ENCODE data around the gene ZNF385A. TPM values are rescaled to one million over a fixed set of nuclear protein-coding genes. Genes with fewer than 3 reads are reported as not detected.

The ZNF385A gene
- total RNA-seq, 1 experiment from 2014 or later, result 17.5 TPM

DNA sequence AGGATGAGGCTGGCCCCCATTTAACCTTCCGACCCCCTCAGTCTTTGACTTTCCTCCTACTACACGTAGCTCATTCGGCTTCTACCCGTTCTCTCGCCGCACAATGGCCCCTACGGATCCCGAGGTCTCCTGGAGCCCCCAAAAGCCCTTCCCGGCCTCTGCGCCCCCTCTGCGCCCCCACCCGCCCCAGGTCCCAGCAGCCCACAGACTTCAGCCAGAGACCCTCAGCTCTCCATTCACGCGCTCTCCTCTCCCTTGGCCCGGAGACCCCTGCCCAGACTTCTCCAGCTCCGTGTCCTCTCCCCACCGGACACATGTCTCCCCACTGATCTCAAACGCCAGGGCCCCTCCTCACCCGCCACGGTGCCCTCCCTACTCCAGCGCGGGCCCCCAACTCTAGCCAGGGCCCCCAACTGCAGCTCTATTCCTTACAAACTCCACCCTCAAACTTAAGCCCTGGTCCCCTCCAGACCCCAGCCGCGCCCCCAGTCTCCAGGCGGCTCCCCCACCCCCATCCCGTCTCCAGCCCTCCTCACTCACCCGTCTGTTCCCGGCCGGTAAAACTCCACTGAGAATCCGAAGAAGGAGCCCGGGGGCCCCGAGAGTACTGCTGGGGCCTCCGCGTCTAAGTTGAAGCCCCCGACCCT is 34.0 kb upstream of the ZNF385A start:
- ChIA-PET POLR2A (ENCODE audit: low non-redundant PET) (no interaction called here), CTCF (interaction anchor here (0.6 to 2.4 kb wide), 6 partner anchors 14 to 1934 kb away, joined by 3 to 9 read pairs (median 5); no protein-coding TSS in a partner anchor)
- Histone ChIP-seq H3K27me3 (replicated peaks; ENCODE audit: insufficient read depth, low read depth, low read length, poor library complexity) (no peaks in the 10 kb centered on the region), H3K27ac (ENCODE audit: low read depth, low read length, poor library complexity, severe bottlenecking) (peak overlapping the region; percentile 90), H3K4me3 (ENCODE audit: low read depth, low read length, poor library complexity, severe bottlenecking) (peak overlapping the region; percentile 94), H3K36me3 (ENCODE audit: insufficient read depth, low read length, poor library complexity, severe bottlenecking) (no peaks in the 10 kb centered on the region), H3K9me3 (ENCODE audit: low read depth, low read length, poor library complexity, severe bottlenecking) (no peaks in the 10 kb centered on the region), H3K4me1 (ENCODE audit: insufficient read depth, low read length, poor library complexity, severe bottlenecking) (peaks cover 51% of the 10 kb centered on the region)
- no TSS peak for BruUV-seq (replicated peaks)
- TF ChIP-seq CTCF (conservative IDR thresholded peaks at IDR 0.05; ENCODE audit: low read depth, low read length), result no peak
- TF ChIP-seq EZH2 (IDR thresholded peaks at IDR 0.05; ENCODE audit: borderline replicate concordance, low read depth, low read length, poor library complexity, severe bottlenecking), result no peak
- DNase-seq (ENCODE audit: low spot score), result no peak
- intact Hi-C loops (cut with micrococcal nuclease; ENCODE audit: unreplicated experiment), result no loop called here

GRCh38 chr12:54417712-54418440 is 33.3 kb upstream of the ZNF385A start:
- Histone ChIP-seq H3K36me3 (ENCODE audit: insufficient read depth, low read length, poor library complexity, severe bottlenecking) (no peaks in the 10 kb centered on the region), H3K9me3 (ENCODE audit: low read depth, low read length, poor library complexity, severe bottlenecking) (no peaks in the 10 kb centered on the region), H3K4me3 (ENCODE audit: low read depth, low read length, poor library complexity, severe bottlenecking) (peak overlapping the region; percentile 94), H3K27ac (ENCODE audit: low read depth, low read length, poor library complexity, severe bottlenecking) (peak overlapping the region; percentile 90), H3K27me3 (replicated peaks; ENCODE audit: insufficient read depth, low read depth, low read length, poor library complexity) (no peaks in the 10 kb centered on the region), H3K4me1 (ENCODE audit: insufficient read depth, low read length, poor library complexity, severe bottlenecking) (peaks cover 58% of the 10 kb centered on the region)
- ChIA-PET POLR2A (ENCODE audit: low non-redundant PET) (interaction anchor here (0.7 kb wide), 1 partner anchor 83 kb away, joined by 4 read pairs; no protein-coding TSS in a partner anchor), CTCF (interaction anchor here (0.6 to 2.4 kb wide), 6 partner anchors 14 to 1935 kb away, joined by 3 to 9 read pairs (median 5); no protein-coding TSS in a partner anchor)
- intact Hi-C loops (cut with micrococcal nuclease; ENCODE audit: unreplicated experiment), result no loop called here
- TF ChIP-seq EZH2 (IDR thresholded peaks at IDR 0.05; ENCODE audit: borderline replicate concordance, low read depth, low read length, poor library complexity, severe bottlenecking), result no peak
- no peak for TF ChIP-seq CTCF (conservative IDR thresholded peaks at IDR 0.05; ENCODE audit: low read depth, low read length)
- no peak for DNase-seq (ENCODE audit: low spot score)
- BruUV-seq (replicated peaks), result TSS peak; percentile 25

DNA sequence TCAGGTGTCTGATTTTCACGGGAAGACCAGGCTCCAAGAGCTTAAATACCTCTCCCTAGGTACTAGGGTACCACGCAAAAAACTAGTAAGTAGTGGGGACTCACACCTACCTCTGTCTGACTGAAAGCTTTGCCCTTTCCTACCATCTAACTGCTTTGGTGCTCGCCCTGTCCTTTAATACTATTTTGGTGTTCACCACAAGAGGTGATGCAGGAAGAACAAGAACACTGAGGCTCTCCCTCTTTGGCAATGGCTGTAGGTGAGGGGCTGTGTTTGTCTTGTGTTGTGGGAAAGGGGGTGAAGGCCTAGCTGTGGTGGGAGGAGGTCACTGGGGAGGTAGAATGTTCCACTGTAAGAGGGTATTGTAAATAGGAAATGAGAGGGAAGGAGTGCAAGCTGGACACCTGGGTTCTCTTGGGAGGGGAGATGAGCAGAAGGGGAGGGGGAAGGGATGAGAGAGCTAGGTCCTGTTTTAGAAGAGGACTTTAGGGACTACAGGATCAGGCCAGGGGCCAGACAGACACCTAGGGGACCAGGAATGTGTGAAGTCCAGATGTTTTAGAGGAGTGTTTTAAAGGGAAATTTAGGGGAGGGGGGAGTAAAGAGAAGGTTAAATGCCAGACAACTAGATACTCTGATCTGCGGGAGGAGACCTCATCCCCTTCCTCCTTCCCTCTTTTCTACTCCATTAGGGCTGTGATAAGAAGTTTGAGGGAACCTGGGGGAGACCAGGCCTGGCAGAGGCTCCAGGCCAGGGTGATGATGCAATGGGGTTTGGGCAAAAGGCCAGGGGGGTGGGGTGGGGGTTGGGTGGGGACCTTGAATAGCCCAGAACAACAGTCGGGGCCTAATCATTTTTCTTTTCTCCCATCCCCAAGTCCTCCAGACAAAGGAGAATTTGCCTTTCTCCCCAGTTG is 32.4 kb upstream of the ZNF385A start:
- Histone ChIP-seq H3K4me1 (ENCODE audit: insufficient read depth, low read length, poor library complexity, severe bottlenecking) (peaks cover 68% of the 10 kb centered on the region), H3K27ac (ENCODE audit: low read depth, low read length, poor library complexity, severe bottlenecking) (peak overlapping the region; percentile 90), H3K9me3 (ENCODE audit: low read depth, low read length, poor library complexity, severe bottlenecking) (no peaks in the 10 kb centered on the region), H3K27me3 (replicated peaks; ENCODE audit: insufficient read depth, low read depth, low read length, poor library complexity) (no peaks in the 10 kb centered on the region), H3K36me3 (ENCODE audit: insufficient read depth, low read length, poor library complexity, severe bottlenecking) (no peaks in the 10 kb centered on the region), H3K4me3 (ENCODE audit: low read depth, low read length, poor library complexity, severe bottlenecking) (peak overlapping the region; percentile 94)
- DNase-seq (ENCODE audit: low spot score), result no peak
- CTCF ChIA-PET, result interaction anchor here (0.6 to 2.4 kb wide), 4 partner anchors 17 to 46 kb away, joined by 5 to 10 read pairs (median 8); no protein-coding TSS in a partner anchor
- no peak for TF ChIP-seq CTCF (conservative IDR thresholded peaks at IDR 0.05; ENCODE audit: low read depth, low read length)
- no peak for TF ChIP-seq EZH2 (IDR thresholded peaks at IDR 0.05; ENCODE audit: borderline replicate concordance, low read depth, low read length, poor library complexity, severe bottlenecking)
- POLR2A ChIA-PET (ENCODE audit: low non-redundant PET), result interaction anchor here (0.5 to 0.6 kb wide), 2 partner anchors 64 to 149 kb away, joined by 4 to 13 read pairs; no protein-coding TSS in a partner anchor
- intact Hi-C loops (cut with micrococcal nuclease; ENCODE audit: unreplicated experiment), result no loop called here
- BruUV-seq (replicated peaks), result no TSS peak

Data from A673 (cell line).